Fibroblast of pulmonary artery (primary cell): ENCODE results near the gene ZNF362.

Experiments
- DNase-seq: peaks from one replicate; pipeline ENCODE4 v3.0.0-alpha.2; 2010; ENCODE audit warnings: low read depth
- H3K4me3 ChIP-seq: replicated peaks from 2 replicates; pipeline ENCODE4 v1.5.1; 2011; ENCODE audit warnings: low read depth, mild to moderate bottlenecking, control low read depth, low read length, moderate library complexity
- CTCF ChIP-seq: IDR thresholded peaks from 2 replicates; pipeline ENCODE4 v1.5.1; 2011; ENCODE audit warnings: mild to moderate bottlenecking, control low read depth, low read length, inconsistent platforms; ENCODE audit errors: missing control alignments

Gene ZNF362

DNA sequence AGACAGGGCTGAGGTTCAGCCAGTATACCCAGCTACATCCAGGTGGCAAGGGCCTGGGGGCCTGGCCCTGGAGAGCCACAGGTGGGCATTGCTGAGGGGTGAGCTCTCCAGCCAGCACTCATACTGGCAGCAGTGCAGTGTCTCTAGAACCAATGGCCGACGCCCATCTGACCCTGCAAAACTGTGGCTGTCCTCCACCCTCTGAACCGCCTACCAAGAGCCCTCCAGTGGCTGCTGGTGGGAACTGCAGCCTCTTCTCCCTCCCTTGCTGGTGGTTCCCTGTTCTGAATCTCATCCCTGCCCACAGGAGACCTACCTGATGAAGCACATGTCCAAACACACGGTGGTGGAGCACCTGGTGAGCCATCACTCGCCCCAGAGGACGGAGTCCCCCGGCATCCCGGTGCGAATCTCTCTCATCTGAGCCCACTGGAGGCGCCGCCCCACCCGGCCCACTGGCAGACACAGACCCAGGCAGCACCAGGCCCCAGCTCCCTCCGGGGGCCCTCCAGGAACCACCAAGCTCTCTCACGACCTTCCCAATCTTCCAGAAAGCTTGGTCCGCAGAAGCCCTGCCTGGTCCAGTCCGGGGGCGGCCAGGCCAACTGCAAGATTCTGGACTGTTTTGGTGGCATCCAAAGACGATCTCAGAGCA is 42.5 kb downstream of the ZNF362 start:
- DNase-seq: peak; percentile 71
- peak; percentile 94 for TF ChIP-seq CTCF
- H3K4me3 ChIP-seq: no peak overlapping the region

GRCh38 chr1:33299461-33300155 is 43.3 kb downstream of the ZNF362 start:
- TF ChIP-seq CTCF: no peak
- no peak for DNase-seq
- no peak overlapping the region for H3K4me3 ChIP-seq

GRCh38 chr1:33300673-33301072 is 44.4 kb downstream of the ZNF362 start:
- H3K4me3 ChIP-seq: no peak overlapping the region
- DNase-seq: peak; percentile 92
- no peak for TF ChIP-seq CTCF

DNA sequence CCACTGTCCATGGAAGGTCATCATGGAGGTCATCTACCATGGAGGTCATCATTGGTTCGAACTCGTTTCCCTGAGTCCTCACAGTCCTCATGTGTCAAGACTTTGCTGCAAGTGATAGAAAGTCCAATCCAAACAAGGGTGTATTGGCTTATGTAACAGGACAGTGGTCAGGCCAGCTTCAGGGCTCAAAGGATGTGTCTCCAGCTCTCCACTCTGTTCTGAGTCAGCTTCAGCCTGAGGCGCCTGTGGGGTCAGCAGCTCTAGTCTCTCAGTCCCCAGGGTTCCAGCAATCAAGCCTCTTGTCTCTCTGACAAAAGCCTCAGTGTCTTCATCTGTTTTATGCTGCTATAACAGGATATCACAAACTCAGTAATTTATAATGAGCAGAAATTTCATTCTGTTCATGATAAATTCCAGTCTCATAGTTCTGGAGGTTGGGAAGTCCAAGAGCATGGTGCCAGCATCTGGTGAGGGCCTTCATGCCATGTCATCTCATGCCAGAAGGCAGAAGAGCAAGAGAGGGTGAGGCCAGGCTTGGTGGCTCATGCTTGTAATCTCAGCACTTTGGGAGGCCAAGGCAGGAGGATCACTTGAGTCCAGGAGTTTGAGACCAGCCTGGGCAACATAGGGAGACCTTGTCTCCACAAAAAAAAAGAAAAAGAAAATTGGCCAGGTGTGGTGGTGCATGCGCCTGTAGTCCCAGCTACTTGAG is 45.1 kb downstream of the ZNF362 start:
- no peak for TF ChIP-seq CTCF
- peak; percentile 26 for DNase-seq
- H3K4me3 ChIP-seq: no peak overlapping the region

DNA sequence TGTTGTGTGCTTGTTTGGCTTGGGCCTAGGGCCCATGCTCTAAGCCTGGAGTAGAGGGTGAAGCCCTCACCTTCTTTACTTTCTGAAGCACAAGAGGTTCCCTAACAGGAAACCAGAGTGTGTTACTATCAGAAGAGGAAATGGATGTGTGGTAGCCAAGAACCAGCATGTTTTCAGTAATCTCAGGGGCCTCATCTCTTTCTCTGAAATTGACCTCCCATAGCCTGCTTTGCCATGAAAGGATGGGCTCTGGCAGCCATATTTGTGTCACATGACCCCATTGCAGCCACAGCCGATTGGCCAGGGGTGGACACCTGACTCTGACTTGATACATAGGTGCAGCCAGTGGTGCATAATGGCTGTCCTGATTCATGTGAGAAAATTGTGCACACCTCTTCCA is 46.0 kb downstream of the ZNF362 start:
- DNase-seq: peak; percentile 65
- H3K4me3 ChIP-seq: no peak overlapping the region
- no peak for TF ChIP-seq CTCF

DNA sequence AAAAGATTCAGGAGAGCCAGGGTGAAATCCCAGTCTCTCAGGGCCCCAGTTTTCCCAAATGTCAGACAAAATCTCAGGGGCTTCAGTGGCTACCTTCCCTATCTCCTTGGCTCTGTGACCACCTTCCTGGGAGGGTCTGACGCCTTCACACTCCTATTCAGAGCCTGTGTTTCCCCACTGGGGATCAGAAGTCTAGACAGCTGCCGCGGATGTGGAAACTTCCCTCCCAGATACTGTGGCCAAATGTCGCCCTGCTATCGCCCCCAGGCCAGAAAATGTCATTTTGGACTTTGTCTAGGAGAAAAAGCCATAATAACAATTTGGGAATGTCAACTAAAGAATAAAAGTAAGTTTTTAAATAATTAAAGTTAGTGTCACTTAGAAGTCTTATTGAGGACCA is 48.7 kb downstream of the ZNF362 start:
- no peak for DNase-seq
- H3K4me3 ChIP-seq: no peak overlapping the region
- no peak for TF ChIP-seq CTCF
